GM21529 (cell line): ENCODE results near the gene NBEA.

Experiments
- ATAC-seq: cut with Tn5 transposase; IDR thresholded peaks from one replicate; pipeline ENCODE4 v1.9.1; 2021; ENCODE audit not compliant: unreplicated experiment

NBEA gene

DNA sequence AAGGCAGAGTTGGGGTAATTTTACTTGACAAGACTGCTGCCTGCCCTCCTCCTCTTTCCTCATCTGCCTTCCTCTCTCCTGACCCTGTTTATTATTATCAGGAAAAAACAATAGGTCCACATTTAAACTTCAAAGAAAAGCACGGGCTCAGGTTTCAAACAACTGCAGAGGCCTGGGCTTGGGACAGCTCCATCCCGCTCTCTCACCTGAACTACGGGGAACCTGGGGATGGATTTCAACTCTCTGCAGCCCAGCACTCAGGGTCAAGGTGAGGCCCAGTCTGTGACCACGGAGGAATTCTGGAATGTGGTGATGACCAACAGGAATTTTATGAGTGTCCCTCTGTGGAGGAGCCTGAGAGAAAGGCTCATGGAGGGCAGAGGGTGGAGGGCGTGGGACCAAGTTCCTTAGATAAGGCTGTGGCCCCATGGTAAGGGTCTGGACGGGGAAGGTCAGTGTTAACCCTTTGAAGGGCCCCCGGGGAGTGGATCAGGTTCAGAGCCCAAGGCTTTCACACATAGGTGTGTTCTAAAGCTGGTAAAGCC, 755.2 kb downstream of the NBEA start:
- no peak for ATAC-seq

GRCh38 chr13:35698911-35699576, 757.0 kb downstream of the NBEA start:
- no peak for ATAC-seq

- no peak for ATAC-seq
These were observed 757.9 kb downstream of the NBEA start for GRCh38 chr13:35699825-35700510.

- ATAC-seq = no peak
These were observed 758.6 kb downstream of the NBEA start for GRCh38 chr13:35700671-35701070.

- ATAC-seq = no peak
These were observed 760.2 kb downstream of the NBEA start for GRCh38 chr13:35702316-35702715.

DNA sequence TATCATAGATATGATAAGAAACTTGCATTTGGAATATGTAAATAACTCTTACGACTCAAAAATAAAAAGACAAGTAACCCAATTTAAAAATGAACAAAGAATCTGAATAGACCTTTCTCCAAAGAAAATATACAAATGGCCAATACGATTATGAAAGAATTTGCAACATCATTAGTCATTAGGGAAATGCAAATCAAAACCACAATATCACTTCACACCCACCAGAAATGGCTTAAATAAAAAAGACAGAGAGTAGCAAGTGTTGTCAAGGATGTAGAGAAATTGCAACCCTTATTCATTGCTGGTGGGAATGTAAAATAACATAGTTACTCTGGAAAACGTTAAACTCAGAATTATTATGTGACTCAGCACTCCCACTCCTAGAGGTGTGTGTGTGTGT, 761.0 kb downstream of the NBEA start:
- no peak for ATAC-seq

DNA sequence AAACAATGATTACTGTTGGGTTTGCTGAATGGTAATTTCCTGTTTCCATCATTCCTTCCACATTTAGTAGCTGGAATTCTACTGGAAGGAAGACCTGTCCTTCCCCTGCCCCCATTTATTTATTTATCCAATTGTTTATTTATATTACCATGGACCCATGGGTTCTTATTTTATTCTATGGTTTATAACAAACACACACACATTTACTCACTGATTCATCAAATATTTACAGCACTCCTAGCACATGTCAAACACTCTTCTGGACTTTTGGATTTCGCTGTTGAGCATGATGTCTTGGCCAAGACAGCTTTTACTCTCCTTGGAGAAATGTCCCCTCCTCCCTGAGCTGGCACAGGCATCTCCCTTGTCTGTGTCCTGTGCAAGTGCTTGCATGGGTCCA, 762.3 kb downstream of the NBEA start:
- no peak for ATAC-seq

GRCh38 chr13:35706281-35706680, 764.2 kb downstream of the NBEA start:
- ATAC-seq = no peak

GRCh38 chr13:35706721-35707120, 764.7 kb downstream of the NBEA start:
- ATAC-seq = no peak

- no peak for ATAC-seq
These were observed 769.8 kb downstream of the NBEA start for GRCh38 chr13:35711909-35712308.

- no peak for ATAC-seq
These were observed 771.1 kb downstream of the NBEA start for GRCh38 chr13:35712907-35713761.

- no peak for ATAC-seq
These were observed 772.1 kb downstream of the NBEA start for GRCh38 chr13:35714121-35714520.

GRCh38 chr13:35714588-35715377, 772.7 kb downstream of the NBEA start:
- ATAC-seq = no peak

DNA sequence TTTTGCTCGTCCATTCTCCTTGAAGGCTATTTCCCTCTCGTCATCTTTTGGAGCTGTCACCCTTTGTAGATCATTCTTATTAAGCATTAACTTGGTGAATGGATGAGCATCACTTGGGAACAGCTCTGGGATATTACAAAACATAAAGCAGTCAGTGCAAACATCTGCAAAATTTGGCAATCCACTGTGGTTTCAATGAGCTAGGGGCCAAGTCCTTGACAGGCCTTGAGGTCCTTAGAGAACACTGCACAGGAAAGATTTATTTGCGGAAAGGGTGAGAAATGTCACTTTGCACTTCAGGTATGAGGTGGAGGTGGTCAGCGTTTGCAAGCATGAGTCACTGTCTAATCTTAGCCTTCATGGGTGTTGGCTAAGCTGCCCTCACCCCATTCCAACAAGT, 774.1 kb downstream of the NBEA start:
- ATAC-seq = no peak

DNA sequence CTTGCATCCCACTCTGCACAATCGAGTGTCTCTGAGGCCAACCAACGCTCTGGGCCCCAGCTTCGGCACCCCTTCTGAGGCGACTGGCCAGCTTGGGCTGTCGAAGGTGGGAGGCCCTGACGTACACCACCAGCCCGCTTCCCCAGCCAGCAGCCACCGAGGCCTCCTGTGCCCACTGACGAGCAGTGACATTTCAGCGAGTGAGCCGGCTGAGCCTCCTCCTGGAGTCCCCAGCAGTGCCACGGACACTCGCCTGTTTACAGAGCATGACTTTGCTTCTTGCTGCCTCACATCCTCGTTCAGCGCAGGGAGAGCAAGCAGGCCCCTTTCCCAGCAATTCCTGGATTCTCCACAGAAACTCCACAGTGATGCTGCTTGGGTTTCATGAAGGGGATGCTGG, 774.7 kb downstream of the NBEA start:
- ATAC-seq = no peak

- ATAC-seq = no peak
These were observed 776.0 kb downstream of the NBEA start for GRCh38 chr13:35718084-35718483.

DNA sequence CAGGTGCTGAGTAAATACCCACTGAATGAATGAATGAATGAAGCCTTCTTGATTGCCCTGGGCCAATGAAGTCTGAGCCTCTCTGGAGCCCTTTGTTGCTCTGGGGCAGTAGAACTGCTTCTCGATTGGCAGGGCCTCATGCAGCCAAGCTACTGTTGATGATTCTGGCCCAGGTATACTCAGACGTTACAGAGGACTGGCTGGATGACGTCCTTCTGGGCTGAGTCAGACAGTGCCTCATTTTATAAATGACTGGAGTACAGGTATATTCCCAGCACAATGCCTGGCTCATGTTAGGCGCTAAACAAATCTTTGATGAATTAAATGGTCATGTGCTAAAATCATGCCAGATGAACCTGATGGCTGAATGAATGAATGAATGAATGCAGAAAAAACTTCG, 778.2 kb downstream of the NBEA start:
- ATAC-seq = no peak

GRCh38 chr13:35720690-35721554, 778.9 kb downstream of the NBEA start:
- peak; percentile 74 for ATAC-seq
